ENCODE measurements around the gene STEAP4.

STEAP4 gene

DNA sequence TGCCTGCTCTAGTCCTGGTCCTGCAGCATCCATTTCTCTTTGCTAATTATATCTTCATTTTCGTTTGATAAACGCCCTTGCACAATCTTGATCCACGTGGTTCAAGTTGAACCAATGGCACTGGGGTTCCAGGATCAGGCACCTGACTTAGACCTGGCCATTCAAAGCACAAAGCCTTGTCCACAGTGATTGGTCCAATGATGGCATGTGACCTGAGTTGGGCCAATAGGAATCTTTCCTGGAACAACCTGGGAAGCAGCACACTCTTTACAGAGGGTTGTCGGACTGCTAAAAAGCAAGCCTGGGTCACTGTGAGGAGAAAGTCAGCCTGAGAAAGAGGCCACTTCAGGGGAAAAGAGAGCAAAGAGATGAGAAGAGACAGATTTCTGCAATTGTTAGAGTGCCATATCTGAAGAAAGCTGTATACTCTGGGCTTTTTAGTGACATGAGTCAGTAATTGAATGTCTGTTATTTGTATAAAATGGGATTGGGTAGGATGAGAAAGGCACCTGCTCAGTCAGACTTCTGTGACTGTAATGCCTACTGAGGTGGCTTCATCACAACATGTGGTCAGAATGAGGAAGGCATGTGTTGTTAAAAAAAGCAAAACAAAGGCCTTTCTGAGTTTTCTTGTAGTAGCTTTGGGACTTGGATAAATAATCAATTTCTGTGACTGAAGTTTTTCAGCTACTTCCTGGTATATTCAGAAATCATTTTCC is 4.4 kb upstream of the STEAP4 start:
- TF ChIP-seq, protein P1, sequence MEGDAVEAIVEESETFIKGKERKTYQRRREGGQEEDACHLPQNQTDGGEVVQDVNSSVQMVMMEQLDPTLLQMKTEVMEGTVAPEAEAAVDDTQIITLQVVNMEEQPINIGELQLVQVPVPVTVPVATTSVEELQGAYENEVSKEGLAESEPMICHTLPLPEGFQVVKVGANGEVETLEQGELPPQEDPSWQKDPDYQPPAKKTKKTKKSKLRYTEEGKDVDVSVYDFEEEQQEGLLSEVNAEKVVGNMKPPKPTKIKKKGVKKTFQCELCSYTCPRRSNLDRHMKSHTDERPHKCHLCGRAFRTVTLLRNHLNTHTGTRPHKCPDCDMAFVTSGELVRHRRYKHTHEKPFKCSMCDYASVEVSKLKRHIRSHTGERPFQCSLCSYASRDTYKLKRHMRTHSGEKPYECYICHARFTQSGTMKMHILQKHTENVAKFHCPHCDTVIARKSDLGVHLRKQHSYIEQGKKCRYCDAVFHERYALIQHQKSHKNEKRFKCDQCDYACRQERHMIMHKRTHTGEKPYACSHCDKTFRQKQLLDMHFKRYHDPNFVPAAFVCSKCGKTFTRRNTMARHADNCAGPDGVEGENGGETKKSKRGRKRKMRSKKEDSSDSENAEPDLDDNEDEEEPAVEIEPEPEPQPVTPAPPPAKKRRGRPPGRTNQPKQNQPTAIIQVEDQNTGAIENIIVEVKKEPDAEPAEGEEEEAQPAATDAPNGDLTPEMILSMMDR (IDR thresholded peaks at IDR 0.05; ENCODE audit: low read depth, low read length), result no peak
- DNase-seq (ENCODE audit: low read depth, low spot score), result no peak
- no peak overlapping the region for H3K4me3 ChIP-seq (ENCODE audit: low read depth, low read length)
- in situ Hi-C loops (cut with HindIII; ENCODE audit: low sequenced_read_pairs), result no loop called here

DNA sequence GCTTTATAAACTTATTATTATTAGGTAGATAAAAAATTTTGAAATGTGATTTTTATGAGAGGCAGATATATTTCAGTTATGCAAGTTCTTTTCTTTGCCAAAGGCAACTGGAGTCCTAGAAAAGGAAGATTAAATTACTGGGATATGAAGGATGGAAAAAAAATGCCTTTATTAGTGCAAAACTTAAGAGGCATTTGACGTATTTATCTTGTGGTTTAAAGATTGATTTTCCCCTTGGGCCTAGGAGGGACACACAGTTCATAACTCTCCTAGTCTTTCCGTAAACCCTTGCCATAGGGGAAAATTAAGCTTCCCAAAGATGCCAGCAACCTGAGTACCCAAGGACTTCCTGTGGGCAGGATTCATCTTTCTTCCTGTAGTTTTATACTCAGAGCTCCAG is 3.1 kb upstream of the STEAP4 start:
- TF ChIP-seq, protein P1 (IDR thresholded peaks at IDR 0.05; ENCODE audit: low read depth, low read length), result no peak
- in situ Hi-C loops (cut with HindIII; ENCODE audit: low sequenced_read_pairs), result no loop called here
- no peak overlapping the region for H3K4me3 ChIP-seq (ENCODE audit: low read depth, low read length)
- DNase-seq (ENCODE audit: low read depth, low spot score), result no peak

DNA sequence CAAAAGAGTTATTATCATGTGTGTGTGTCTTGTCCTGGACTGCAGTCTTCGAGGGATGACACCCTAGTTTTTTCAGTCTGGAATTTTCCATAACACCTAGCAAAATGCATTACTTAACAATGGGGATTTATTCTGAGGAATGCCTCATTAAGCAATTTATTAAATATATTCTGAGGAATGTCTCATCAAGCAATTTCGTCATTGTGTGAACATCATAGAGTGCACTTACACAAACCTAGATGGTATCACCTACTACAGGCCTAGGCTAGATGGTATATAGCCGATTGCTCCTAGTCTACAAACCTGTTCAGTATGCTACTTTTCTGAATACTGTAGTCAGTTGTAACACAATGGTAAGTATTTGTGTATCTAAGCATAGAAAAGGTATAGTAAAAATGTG is 1.1 kb upstream of the STEAP4 start:
- no peak overlapping the region for H3K4me3 ChIP-seq (ENCODE audit: low read depth, low read length)
- TF ChIP-seq, protein P1 (IDR thresholded peaks at IDR 0.05; ENCODE audit: low read depth, low read length), result no peak
- no peak for DNase-seq (ENCODE audit: low read depth, low spot score)
- in situ Hi-C loops (cut with HindIII; ENCODE audit: low sequenced_read_pairs), result no loop called here

DNA sequence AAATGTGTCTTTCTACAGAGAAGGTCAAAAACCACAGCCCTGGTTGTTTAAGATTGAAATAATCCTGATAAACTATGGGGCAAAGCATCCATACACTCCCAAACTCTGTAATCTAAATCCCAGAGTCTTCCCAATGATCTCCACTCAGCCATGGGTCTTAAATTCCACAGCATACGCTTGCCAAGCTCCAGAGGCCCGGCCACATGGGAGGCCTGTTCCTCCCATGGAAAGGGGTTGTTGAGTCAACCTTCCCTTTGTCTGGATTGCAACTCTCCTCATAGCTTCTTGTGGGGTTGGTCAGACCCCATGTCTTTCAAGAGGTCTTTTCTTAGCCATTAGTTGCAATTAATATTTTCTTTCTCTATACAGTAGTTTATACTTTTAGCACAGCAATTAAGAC is 718 bp upstream of the STEAP4 start:
- DNase-seq (ENCODE audit: low read depth, low spot score), result no peak
- no peak overlapping the region for H3K4me3 ChIP-seq (ENCODE audit: low read depth, low read length)
- TF ChIP-seq, protein P1 (IDR thresholded peaks at IDR 0.05; ENCODE audit: low read depth, low read length), result no peak
- in situ Hi-C loops (cut with HindIII; ENCODE audit: low sequenced_read_pairs), result no loop called here

DNA sequence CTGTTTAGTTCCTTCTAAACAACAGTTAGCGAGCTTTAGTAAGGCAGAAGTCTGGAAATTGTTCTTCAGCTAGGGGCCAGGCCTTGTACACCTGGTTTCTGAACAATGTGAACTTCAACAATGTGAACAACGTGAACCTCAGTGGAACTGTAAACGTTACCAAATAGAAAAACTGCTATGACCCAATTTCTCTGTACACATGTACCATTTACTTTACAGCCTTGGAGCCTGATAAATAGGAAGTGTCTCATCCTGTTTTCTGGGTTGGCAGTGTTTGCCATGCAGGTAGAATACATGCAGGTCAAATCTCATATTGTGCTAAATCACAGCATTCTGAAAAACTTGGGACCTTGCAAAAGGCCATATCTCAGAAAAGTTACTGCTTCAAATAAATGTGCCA is 1.6 kb downstream of the STEAP4 start:
- TF ChIP-seq, protein P1 (IDR thresholded peaks at IDR 0.05; ENCODE audit: low read depth, low read length), result no peak
- in situ Hi-C loops (cut with HindIII; ENCODE audit: low sequenced_read_pairs), result no loop called here
- no peak for DNase-seq (ENCODE audit: low read depth, low spot score)
- H3K4me3 ChIP-seq (ENCODE audit: low read depth, low read length), result no peak overlapping the region

DNA sequence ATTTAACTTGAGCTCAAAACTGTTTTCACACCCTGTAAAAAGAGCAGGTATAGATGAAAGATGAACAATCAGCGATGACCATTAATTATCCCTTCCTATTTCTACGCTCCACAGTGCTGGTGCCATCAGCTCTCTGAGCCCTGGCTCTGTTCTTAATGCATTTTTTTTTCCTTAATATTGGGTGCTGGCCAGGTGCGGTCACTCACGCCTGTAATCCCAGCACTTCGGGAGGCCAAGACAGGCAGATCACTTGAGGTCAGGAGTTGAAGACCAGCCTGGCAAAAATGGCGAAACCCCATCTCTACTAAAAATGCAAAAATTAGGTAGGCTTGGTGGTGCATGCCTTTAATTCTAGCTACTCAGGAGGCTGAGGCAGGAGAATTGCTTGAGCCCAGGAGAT is 4.2 kb downstream of the STEAP4 start:
- in situ Hi-C loops (cut with HindIII; ENCODE audit: low sequenced_read_pairs), result no loop called here
- DNase-seq (ENCODE audit: low read depth, low spot score), result no peak
- TF ChIP-seq, protein P1 (IDR thresholded peaks at IDR 0.05; ENCODE audit: low read depth, low read length), result no peak
- H3K4me3 ChIP-seq (ENCODE audit: low read depth, low read length), result no peak overlapping the region

Data from astrocyte of the spinal cord (primary cell).